ENCODE data around the gene CLASP2.
"Not testable (repeated sequence)": the region's sequence is repeated elsewhere in the genome, so short reads cannot be mapped to it uniquely, and the experiment has no call there.

Gene CLASP2

GRCh38 chr3:33447958-33448357 lies 270.1 kb downstream of the CLASP2 start:
- no peak for DNase-seq (ENCODE audit: low spot score)

GRCh38 chr3:33447256-33447625 lies 270.8 kb downstream of the CLASP2 start:
- DNase-seq (ENCODE audit: low spot score): not testable (repeated sequence)
